C1 segment of cervical spinal cord (tissue), 14 donors: ENCODE measurements around the gene AADACL4.

Experiments
- DNase-seq, 14 donors: peaks; one replicate each; lab custom pipeline; 2025; lab: John Stamatoyannopoulos, UW

AADACL4 gene

GRCh38 chr1:12643785-12644184 lies at the start of gene AADACL4:
AADACL4 (plus strand) TSS chr1:12644085; CDS start chr1:12644547, 462 bp downstream.
- no peak for DNase-seq

- DNase-seq, result no peak
Observed at GRCh38 chr1:12594490-12594889, 49.4 kb upstream of the AADACL4 start.

GRCh38 chr1:12594966-12595756 lies 48.7 kb upstream of the AADACL4 start:
- peak in 9 of 14 donors; percentile 20 to 75 (median 63) for DNase-seq

GRCh38 chr1:12595757-12596006 lies 48.2 kb upstream of the AADACL4 start:
- peak in 2 of 14 donors; percentile 46 to 59 for DNase-seq

GRCh38 chr1:12596007-12596821 lies 47.7 kb upstream of the AADACL4 start:
- peak in 10 of 14 donors; percentile 31 to 73 (median 58) for DNase-seq

GRCh38 chr1:12597792-12598191 lies 46.1 kb upstream of the AADACL4 start:
- DNase-seq, result peak in 7 of 14 donors; percentile 1 to 49 (median 27)

GRCh38 chr1:12598974-12599373 lies 44.9 kb upstream of the AADACL4 start:
- DNase-seq, result no peak

- no peak for DNase-seq
Observed at GRCh38 chr1:12599657-12600056, 44.2 kb upstream of the AADACL4 start.

- DNase-seq, result peak in 4 of 14 donors; percentile 13 to 57 (median 18)
Observed at GRCh38 chr1:12600335-12600734, 43.5 kb upstream of the AADACL4 start.

GRCh38 chr1:12600880-12601633 lies 42.8 kb upstream of the AADACL4 start:
- DNase-seq, result no peak

GRCh38 chr1:12601700-12602658 lies 41.9 kb upstream of the AADACL4 start:
- DNase-seq, result peak in 3 of 14 donors; percentile 5 to 28 (median 26)

GRCh38 chr1:12602659-12603024 lies 41.2 kb upstream of the AADACL4 start:
- peak in 1 of 14 donors; percentile 13 for DNase-seq

- DNase-seq, result no peak
Observed at GRCh38 chr1:12603224-12603623, 40.7 kb upstream of the AADACL4 start.

GRCh38 chr1:12604114-12604874 lies 39.6 kb upstream of the AADACL4 start:
- no peak for DNase-seq

- DNase-seq, result no peak
Observed at GRCh38 chr1:12604986-12605385, 38.9 kb upstream of the AADACL4 start.

GRCh38 chr1:12607263-12607662 lies 36.6 kb upstream of the AADACL4 start:
- no peak for DNase-seq

- DNase-seq, result no peak
Observed at GRCh38 chr1:12608311-12608957, 35.5 kb upstream of the AADACL4 start.

- no peak for DNase-seq
Observed at GRCh38 chr1:12609469-12610003, 34.3 kb upstream of the AADACL4 start.

GRCh38 chr1:12610305-12610935 lies 33.5 kb upstream of the AADACL4 start:
- no peak for DNase-seq
